ENCODE measurements around the gene IL17B. TPM values are rescaled to one million over a fixed set of nuclear protein-coding genes. Genes with fewer than 3 reads are reported as not detected.
A peak's percentile ranks its signal among the peaks of the same experiment; 100 is the strongest.

Gene IL17B
- total RNA-seq, 6 experiments from 2014 or later, result 0.50 to 0.85 (median 0.76) TPM

DNA sequence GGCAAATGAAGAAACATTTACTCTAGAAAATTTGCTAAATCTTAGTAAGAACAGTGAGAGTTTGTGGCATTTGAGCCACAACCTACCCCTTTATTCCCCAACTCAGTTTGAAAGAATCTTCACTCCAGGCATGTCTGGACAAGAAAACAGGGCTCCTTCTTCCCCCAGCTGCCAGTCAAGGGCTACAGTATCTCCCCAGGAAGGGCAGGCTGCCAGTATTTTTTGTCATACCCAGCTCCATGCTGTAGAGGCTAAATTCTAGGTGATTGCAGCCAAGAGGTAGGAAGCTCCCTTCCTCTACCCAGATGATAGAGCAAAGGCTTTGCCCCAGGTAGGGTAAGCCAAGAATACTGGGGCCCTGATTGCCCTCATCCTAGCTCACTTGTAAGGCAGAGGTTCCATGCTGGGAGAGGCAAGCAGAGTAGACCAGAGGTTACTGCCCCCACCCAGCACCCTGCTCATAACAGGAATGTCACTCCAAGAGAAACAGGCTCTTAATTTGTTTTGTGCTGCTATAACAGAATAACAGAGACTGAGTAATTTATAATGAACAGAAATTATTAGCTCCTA is 53.8 kb downstream of the IL17B start:
- peaks cover 34% of the 10 kb centered on the region for H3K4me1 Mint-ChIP-seq (ENCODE audit: low read depth)
- H3K27ac Mint-ChIP-seq, result peak overlapping the region; percentile 53; the same call in 1 of the 2 replicates
- no peaks in the 10 kb centered on the region for H3K27me3 Mint-ChIP-seq (ENCODE audit: insufficient read depth)
- TF ChIP-seq, protein P1, sequence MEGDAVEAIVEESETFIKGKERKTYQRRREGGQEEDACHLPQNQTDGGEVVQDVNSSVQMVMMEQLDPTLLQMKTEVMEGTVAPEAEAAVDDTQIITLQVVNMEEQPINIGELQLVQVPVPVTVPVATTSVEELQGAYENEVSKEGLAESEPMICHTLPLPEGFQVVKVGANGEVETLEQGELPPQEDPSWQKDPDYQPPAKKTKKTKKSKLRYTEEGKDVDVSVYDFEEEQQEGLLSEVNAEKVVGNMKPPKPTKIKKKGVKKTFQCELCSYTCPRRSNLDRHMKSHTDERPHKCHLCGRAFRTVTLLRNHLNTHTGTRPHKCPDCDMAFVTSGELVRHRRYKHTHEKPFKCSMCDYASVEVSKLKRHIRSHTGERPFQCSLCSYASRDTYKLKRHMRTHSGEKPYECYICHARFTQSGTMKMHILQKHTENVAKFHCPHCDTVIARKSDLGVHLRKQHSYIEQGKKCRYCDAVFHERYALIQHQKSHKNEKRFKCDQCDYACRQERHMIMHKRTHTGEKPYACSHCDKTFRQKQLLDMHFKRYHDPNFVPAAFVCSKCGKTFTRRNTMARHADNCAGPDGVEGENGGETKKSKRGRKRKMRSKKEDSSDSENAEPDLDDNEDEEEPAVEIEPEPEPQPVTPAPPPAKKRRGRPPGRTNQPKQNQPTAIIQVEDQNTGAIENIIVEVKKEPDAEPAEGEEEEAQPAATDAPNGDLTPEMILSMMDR (IDR thresholded peaks at IDR 0.05), result no peak
- no peaks in the 10 kb centered on the region for H3K9me3 Mint-ChIP-seq
- no peak overlapping the region for H3K4me3 Mint-ChIP-seq
- DNase-seq, result no peak
- H3K36me3 Mint-ChIP-seq (ENCODE audit: low read depth), result no peaks in the 10 kb centered on the region

DNA sequence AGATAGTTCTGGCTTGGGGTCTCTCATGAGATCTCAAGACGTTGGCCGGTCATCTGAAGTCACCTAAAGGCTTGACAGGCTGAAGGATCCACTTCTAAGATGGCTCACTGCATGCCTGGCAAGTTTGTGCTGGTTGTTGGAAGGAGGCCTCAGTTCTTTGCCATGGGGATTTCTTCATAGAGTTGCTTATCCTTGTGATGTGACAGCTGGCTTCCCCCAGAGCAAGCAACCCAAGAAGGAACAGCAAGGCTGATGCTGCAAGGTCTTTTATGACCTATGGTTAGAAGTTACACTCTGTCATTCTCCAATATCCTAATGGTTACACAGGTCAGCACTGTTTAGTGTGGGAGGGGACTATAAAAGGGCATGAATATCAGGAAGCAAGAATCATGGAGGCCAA is 54.5 kb downstream of the IL17B start:
- Mint-ChIP-seq H3K27me3 (ENCODE audit: insufficient read depth) (no peaks in the 10 kb centered on the region), H3K27ac (peak overlapping the region; percentile 53), H3K9me3 (no peaks in the 10 kb centered on the region), H3K36me3 (ENCODE audit: low read depth) (no peaks in the 10 kb centered on the region), H3K4me3 (no peak overlapping the region), H3K4me1 (ENCODE audit: low read depth) (peaks cover 40% of the 10 kb centered on the region)
- no peak for DNase-seq
- TF ChIP-seq, protein P1 (IDR thresholded peaks at IDR 0.05), result no peak

Other genes with a start within 250 kb of the IL17B start
- gene ABLIM3, start 237.8 kb downstream of the IL17B start, total RNA-seq (2021; fragmentation: NEBNext Ultra II Directional; extraction: Animal tissue kit (Norgen Biotek cat#: 25700)), result 10 to 100 TPM; 29.3 to 54.1 (median 48.3) TPM
- gene AFAP1L1, start 107.4 kb downstream of the IL17B start, total RNA-seq (2021; fragmentation: NEBNext Ultra II Directional; extraction: Animal tissue kit (Norgen Biotek cat#: 25700)), result 1 to 10 TPM; 3.2 to 7.5 (median 5.4) TPM
- gene GRPEL2, start 33.8 kb downstream of the IL17B start, total RNA-seq (2021; fragmentation: NEBNext Ultra II Directional; extraction: Animal tissue kit (Norgen Biotek cat#: 25700)), result 10 to 100 TPM; 15.6 to 18.9 (median 17.5) TPM
- gene PCYOX1L, start 21.2 kb downstream of the IL17B start, total RNA-seq (2021; fragmentation: NEBNext Ultra II Directional; extraction: Animal tissue kit (Norgen Biotek cat#: 25700)), result 10 to 100 TPM in 5 of 6 experiments, 1 to 10 TPM in 1; 9.8 to 13.5 (median 11.0) TPM
- gene CSNK1A1, start 172.1 kb upstream of the IL17B start, total RNA-seq (2021; fragmentation: NEBNext Ultra II Directional; extraction: Animal tissue kit (Norgen Biotek cat#: 25700)), result 100 to 1,000 TPM; 266 to 336 (median 310) TPM
- under 1 TPM; 0.31 to 0.81 (median 0.38) TPM for gene ARHGEF37, start 202.2 kb upstream of the IL17B start, total RNA-seq (2021; fragmentation: NEBNext Ultra II Directional; extraction: Animal tissue kit (Norgen Biotek cat#: 25700))

All from HFFc6 (cell line).